Lower lobe of right lung (tissue), 2 donors: ENCODE results near the gene NT5C1A. TPM values are rescaled to one million over a fixed set of nuclear protein-coding genes. Genes with fewer than 3 reads are reported as not detected.
A peak's percentile ranks its signal among the peaks of the same experiment; 100 is the strongest.

Source experiments
- ATAC-seq, 2 donors: fragments of 200-7000 bp; cut with Tn5 transposase; one replicate each; pipeline ENCODE4 v1.9.1; 2020 to 2022; ENCODE audit warnings: mild to moderate bottlenecking in 2 of 2, moderate library complexity in 2 of 2
- DNase-seq: peaks from one replicate; pipeline ENCODE4 v3.0.0-alpha.2; 2020
- H3K27ac ChIP-seq: fragments of 200-600 bp; one replicate; pipeline ENCODE4 v1.8.0; 2022
- H3K27me3 ChIP-seq: fragments of 200-600 bp; one replicate; pipeline ENCODE4 v1.8.0; 2022; ENCODE audit warnings: low read depth
- H3K36me3 ChIP-seq: fragments of 200-600 bp; one replicate; pipeline ENCODE4 v1.8.0; 2022; ENCODE audit warnings: mild to moderate bottlenecking
- H3K4me1 ChIP-seq: fragments of 200-600 bp; one replicate; pipeline ENCODE4 v1.8.0; 2022
- H3K4me3 ChIP-seq: fragments of 200-600 bp; one replicate; pipeline ENCODE4 v1.8.0; 2022; ENCODE audit warnings: mild to moderate bottlenecking
- H3K9me3 ChIP-seq: fragments of 200-600 bp; one replicate; pipeline ENCODE4 v1.8.0; 2022
- CTCF ChIP-seq: fragments of 200-600 bp; IDR thresholded peaks from one replicate; pipeline ENCODE4 v1.8.0; 2022; ENCODE audit warnings: antibody characterized with exemption, mild to moderate bottlenecking
- intact Hi-C: fragments of 100-400 bp; cut with DNase I; formaldehyde crosslinking; loops from one replicate; pipeline ENCODE4 v1.11.0; 2022
- total RNA-seq: library from RNA; stranded (reverse); fragmentation: NEBNext Ultra II Directional; extraction: Animal tissue kit (Norgen Biotek cat#: 25700); gene quantifications from one replicate; pipeline ENCODE4 v1.2.1, GENCODE V29; 2021
- donor health status: DM: no; HTN: yes; CAD: no; lungs with severe emphysema.

The NT5C1A gene
- total RNA-seq, 1 donor from 2014 or later = not detected

GRCh38 chr1:39657402-39657801 is 14.5 kb downstream of the NT5C1A start:
- ATAC-seq (no peak), DNase-seq (no peak)
- Histone ChIP-seq H3K36me3 (no peaks in the 10 kb centered on the region), H3K27me3 (no peaks in the 10 kb centered on the region), H3K27ac (no peak overlapping the region), H3K4me1 (peaks cover 9% of the 10 kb centered on the region), H3K4me3 (no peak overlapping the region), H3K9me3 (no peaks in the 10 kb centered on the region)
- intact Hi-C loops = no loop called here
- no peak for TF ChIP-seq CTCF

GRCh38 chr1:39656391-39656790 is 15.5 kb downstream of the NT5C1A start:
- H3K9me3 ChIP-seq = no peaks in the 10 kb centered on the region
- no peaks in the 10 kb centered on the region for H3K36me3 ChIP-seq
- DNase-seq (no peak), ATAC-seq (no peak)
- no peak overlapping the region for H3K4me3 ChIP-seq
- no peak overlapping the region for H3K27ac ChIP-seq
- intact Hi-C loops = no loop called here
- no peak for TF ChIP-seq CTCF
- peaks cover 9% of the 10 kb centered on the region for H3K4me1 ChIP-seq
- H3K27me3 ChIP-seq = no peaks in the 10 kb centered on the region

- intact Hi-C loops = no loop called here
- Histone ChIP-seq H3K4me3 (no peak overlapping the region), H3K27me3 (no peaks in the 10 kb centered on the region), H3K4me1 (peaks cover 9% of the 10 kb centered on the region), H3K27ac (no peak overlapping the region), H3K9me3 (no peaks in the 10 kb centered on the region), H3K36me3 (no peaks in the 10 kb centered on the region)
- ATAC-seq = no peak
- DNase-seq = no peak
- TF ChIP-seq CTCF = no peak
Measured at GRCh38 chr1:39655578-39656268, 16.2 kb downstream of the NT5C1A start.

- H3K4me1 ChIP-seq = peaks cover 9% of the 10 kb centered on the region
- H3K9me3 ChIP-seq = no peaks in the 10 kb centered on the region
- ATAC-seq (no peak), DNase-seq (no peak)
- no peaks in the 10 kb centered on the region for H3K36me3 ChIP-seq
- no peak overlapping the region for H3K4me3 ChIP-seq
- H3K27ac ChIP-seq = no peak overlapping the region
- H3K27me3 ChIP-seq = no peaks in the 10 kb centered on the region
- no peak for TF ChIP-seq CTCF
- intact Hi-C loops = no loop called here
Measured at GRCh38 chr1:39654291-39654690, 17.6 kb downstream of the NT5C1A start.

- no peak overlapping the region for H3K4me3 ChIP-seq
Measured at GRCh38 chr1:39653546-39654031, 18.3 kb downstream of the NT5C1A start.

More at GRCh38 chr1:39653546-39654031, 18.3 kb downstream of the NT5C1A start:
- peak; percentile 89 for TF ChIP-seq CTCF
- Histone ChIP-seq H3K27me3 (no peaks in the 10 kb centered on the region), H3K27ac (no peak overlapping the region), H3K36me3 (no peaks in the 10 kb centered on the region), H3K4me1 (peaks cover 9% of the 10 kb centered on the region), H3K9me3 (no peaks in the 10 kb centered on the region)
- intact Hi-C loops = no loop called here
- DNase-seq = peak; percentile 82
- ATAC-seq = peak; percentile 79 to 84
